Measurements from ENCODE around the gene SRPX.

The SRPX gene

GRCh38 chrX:38112566-38112965 lies 108.1 kb downstream of the SRPX start:
- TF ChIP-seq CTCF (conservative IDR thresholded peaks at IDR 0.05): no peak

DNA sequence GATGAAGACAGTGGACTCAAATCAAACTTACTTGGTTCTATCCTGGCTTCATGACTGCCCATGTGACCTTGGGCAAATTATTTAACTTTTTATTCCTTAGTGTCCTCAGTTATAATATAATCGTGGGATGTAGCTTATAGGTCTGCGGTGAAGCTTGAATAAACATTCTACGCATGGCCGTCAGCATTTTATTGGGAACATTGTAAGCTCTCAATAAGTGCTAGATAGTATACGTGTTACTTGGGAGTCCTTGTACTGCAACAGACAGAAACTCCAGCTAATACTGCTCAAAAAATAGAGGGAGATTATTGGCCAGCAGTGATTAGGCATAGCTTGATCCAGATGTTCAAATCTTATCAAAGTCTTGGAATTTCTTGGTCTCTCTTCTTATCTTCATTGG lies 109.5 kb downstream of the SRPX start:
- no peak for TF ChIP-seq CTCF (conservative IDR thresholded peaks at IDR 0.05)
- no peak overlapping the region for H3K27ac ChIP-seq

More at GRCh38 chrX:38112566-38112965, 108.1 kb downstream of the SRPX start:
- no peak overlapping the region for H3K27ac ChIP-seq

GRCh38 chrX:38110231-38110630 lies 110.4 kb downstream of the SRPX start:
- no peak overlapping the region for H3K27ac ChIP-seq
- TF ChIP-seq CTCF (conservative IDR thresholded peaks at IDR 0.05): no peak

DNA sequence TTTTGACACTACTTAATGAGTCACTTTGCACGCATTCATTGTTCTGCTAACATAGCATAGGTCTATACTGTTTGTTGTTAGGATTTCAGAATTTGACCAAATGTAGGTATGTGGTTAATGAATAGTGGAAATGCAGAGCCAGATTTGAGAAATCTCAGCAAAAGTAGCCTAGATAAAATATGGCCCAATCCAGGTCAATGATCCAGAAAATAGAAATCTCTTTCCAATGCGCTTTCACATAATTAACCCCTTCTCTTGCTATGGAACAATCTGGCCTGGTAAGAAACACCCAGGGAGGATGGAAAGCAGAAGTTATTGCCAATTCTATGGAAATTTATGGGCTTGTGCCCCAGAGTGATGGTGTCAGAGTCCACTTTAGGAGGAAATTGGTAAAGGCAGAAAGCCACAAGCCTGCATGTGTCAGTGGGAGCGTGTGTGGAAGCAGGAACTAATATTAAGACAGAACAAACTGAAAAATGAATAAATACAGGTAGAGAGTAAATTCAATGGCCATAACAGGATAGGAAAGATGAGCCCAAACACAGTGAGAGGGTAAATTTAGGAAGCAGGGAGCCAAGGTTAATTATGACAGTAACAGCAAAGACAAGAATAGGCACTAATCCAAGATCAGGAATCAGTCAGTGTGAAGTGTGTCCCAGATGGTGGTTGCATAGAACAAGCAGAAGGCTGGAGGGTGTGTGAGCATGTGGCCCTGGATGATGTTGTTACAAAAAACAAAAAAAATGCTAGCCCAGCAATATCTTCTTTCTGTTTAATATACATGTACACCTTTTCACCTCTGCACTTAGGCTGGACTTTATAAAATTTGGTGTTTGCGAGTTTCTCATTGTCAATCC lies 111.4 kb downstream of the SRPX start:
- no peak for TF ChIP-seq CTCF (conservative IDR thresholded peaks at IDR 0.05)

DNA sequence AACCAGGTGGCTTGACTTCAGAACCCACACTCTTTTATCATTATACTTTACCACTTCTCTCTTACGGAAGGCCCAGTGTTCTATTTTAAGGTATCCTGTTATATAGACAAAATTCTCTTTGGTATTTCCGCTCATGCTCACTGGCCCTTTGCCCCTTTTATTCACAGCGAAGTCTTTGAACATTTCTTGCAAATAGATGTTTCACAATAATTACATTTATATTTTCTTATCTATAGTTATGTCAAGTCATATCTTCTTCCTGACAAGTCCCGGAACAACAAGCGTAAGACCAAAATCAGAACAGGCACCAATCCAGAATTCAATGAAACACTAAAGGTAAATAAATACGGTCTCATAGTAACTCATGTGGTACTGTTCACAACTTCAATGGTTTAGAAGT lies 112.3 kb downstream of the SRPX start:
- TF ChIP-seq CTCF (conservative IDR thresholded peaks at IDR 0.05): no peak
- no peak overlapping the region for H3K27ac ChIP-seq

More for the DNA sequence above, 111.4 kb downstream of the SRPX start:
- no peak overlapping the region for H3K27ac ChIP-seq

DNA sequence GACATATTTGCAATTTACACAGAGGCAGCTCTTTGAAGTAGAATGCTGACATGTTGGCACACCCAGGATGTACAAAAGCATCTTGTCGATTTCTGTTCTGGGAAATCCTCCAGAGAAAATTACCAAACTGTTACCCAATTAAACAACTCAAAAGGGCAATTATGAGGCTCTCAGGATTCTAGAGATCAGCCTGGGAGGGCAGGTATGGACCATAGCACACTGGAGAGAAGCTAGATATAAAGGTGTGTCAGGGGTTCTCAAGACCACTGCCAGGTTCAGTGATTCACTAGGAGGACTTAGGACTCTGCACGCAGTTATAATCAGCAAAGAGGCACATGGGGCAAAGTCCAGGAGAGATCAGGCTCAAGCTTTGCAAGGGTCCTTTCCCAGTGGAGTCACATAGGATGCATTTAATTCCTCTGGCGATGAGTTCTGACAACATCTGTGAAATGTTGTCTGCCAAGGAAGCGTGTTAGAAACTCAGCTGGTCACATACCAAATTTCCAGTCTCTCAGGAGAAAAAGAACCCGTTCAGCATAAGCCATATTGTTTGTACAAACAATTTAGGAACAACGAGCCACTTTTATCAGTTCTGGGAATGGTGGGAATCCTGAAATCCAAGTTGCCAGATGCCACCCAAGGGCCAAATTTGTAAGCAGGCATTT lies 113.5 kb downstream of the SRPX start:
- no peak for TF ChIP-seq CTCF (conservative IDR thresholded peaks at IDR 0.05)
- no peak overlapping the region for H3K27ac ChIP-seq

DNA sequence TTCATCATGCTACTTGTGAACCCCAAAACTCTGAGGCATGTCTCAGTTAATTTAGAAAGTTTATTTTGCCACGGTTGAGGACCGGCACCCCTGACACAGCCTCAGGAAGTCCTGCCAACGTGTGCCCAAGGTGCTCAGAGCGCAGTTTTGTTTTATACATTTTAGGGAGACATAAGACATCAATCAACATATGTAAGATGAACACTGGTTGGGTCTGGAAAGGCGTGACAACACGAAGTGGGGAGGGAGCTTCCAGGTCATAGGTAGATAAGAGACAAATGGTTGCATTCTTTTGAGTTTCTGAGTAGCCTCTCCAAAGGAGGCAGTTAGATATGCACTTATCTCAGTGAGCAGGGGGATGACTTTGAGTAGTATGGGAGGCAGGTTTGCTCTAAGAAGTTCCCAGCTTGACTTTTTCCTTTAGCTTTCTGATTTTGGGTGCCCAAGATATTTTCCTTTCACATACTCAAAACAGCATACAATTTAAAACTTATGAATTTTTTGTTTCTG lies 115.4 kb downstream of the SRPX start:
- no peak overlapping the region for H3K27ac ChIP-seq
- no peak for TF ChIP-seq CTCF (conservative IDR thresholded peaks at IDR 0.05)
